Sigmoid colon (tissue), 7 donors: ENCODE measurements around the gene TMTC2. TPM values are rescaled to one million over a fixed set of nuclear protein-coding genes. Genes with fewer than 3 reads are reported as not detected.

Experiments used
- DNase-seq: peaks from one replicate; pipeline ENCODE4 v3.0.0-alpha.2; 2019
- H3K27ac ChIP-seq, 4 donors: fragments of 200-600 bp; sonication (generic); one replicate each; pipeline ENCODE4 v1.5.1; 2016 to 2019; ENCODE audit warnings: mild to moderate bottlenecking in 1 of 4
- H3K27me3 ChIP-seq, 3 donors: fragments of 200-600 bp; sonication (generic); one replicate each; pipeline ENCODE4 v1.5.1; 2019; ENCODE audit warnings: mild to moderate bottlenecking in 1 of 3
- H3K36me3 ChIP-seq, 4 donors: fragments of 200-600 bp; sonication (generic); one replicate each; pipeline ENCODE4 v1.5.1; 2016 to 2019
- H3K4me1 ChIP-seq, 4 donors: fragments of 200-600 bp; sonication (generic); one replicate each; pipeline ENCODE4 v1.5.1; 2017 to 2019
- H3K4me3 ChIP-seq, 4 donors: fragments of 200-600 bp; sonication (generic); one replicate each; pipeline ENCODE4 v1.5.1; 2017 to 2019; ENCODE audit warnings: mild to moderate bottlenecking in 2 of 4, moderate library complexity in 1 of 4
- H3K9me3 ChIP-seq, 4 donors: fragments of 200-600 bp in 3 of 4; sonication (generic) in 3 of 4; one replicate each; pipeline versions ENCODE4 v1.5.1 to v1.6.1; 2013 to 2019
- CTCF ChIP-seq, 4 experiments: fragments of 450-650 bp in 3 of 4; fragments of 200-600 bp in 1 of 4; IDR thresholded peaks; one replicate each; pipeline ENCODE4 v1.5.1; 2016 to 2019; ENCODE audit warnings: antibody characterized with exemption in 4 of 4, mild to moderate bottlenecking in 3 of 4, moderate library complexity in 2 of 4
- EP300 ChIP-seq, 4 donors: sonication (generic); formaldehyde crosslinking; IDR thresholded peaks; one replicate each; pipeline ENCODE4 v1.6.1; 2017; ENCODE audit warnings: antibody characterized with exemption in 4 of 4
- POLR2A ChIP-seq, 2 donors: fragments of 450-650 bp; IDR thresholded peaks; one replicate each; pipeline ENCODE4 v1.6.1; 2016; ENCODE audit warnings: antibody characterized with exemption in 2 of 2, mild to moderate bottlenecking in 2 of 2, moderate library complexity in 2 of 2
- POLR2AphosphoS5 ChIP-seq, 4 donors: sonication (generic); formaldehyde crosslinking; IDR thresholded peaks; one replicate each; pipeline ENCODE4 v1.6.1; 2017; ENCODE audit warnings: antibody characterized with exemption in 4 of 4
- WGBS, 2 donors: extraction: QIAGEN DNeasy Blood & Tissue Kit; methylation state at CpG; one replicate each; pipeline ENCODE4 v1.1.7; 2013; 5-methylcytosine and 5-hydroxymethylcytosine counted together
- intact Hi-C: fragments of 100-400 bp; cut with DNase I; formaldehyde crosslinking; loops from one replicate; pipeline ENCODE4 v1.15.1; 2023
- polyA plus RNA-seq, 3 donors: library from polyadenylated mRNA; stranded (reverse); fragments of 200-250 nt; gene quantifications; one replicate each; pipeline ENCODE4 v1.2.3, GENCODE V29; 2013
- total RNA-seq, 4 donors: library from RNA; depleted of rRNA; stranded (reverse); fragments of >200 nt; gene quantifications; one replicate each; pipeline ENCODE4 v1.1.0, GENCODE V29; 2016
- donor health status: healthy with polysubstance abuse.
- donor health status: Bipolar disorder and iron deficiency.
- donor health status: healthy.

The TMTC2 gene
- total and polyA plus RNA-seq, 7 donors: 1.2 to 74.4 (median 61.2) TPM

GRCh38 chr12:83046019-83046418 is 359.3 kb downstream of the TMTC2 start:
- 84 to 90% methylated on average over 5 of the region's 5 CpGs for WGBS, 2 donors
- H3K4me1 ChIP-seq: peaks cover 0 to 31% (median 22%) of the 10 kb centered on the region in 4 donors
- TF ChIP-seq EP300 (IDR thresholded peaks at IDR 0.05) (no peak), CTCF (IDR thresholded peaks at IDR 0.05) (no peak), POLR2A (IDR thresholded peaks at IDR 0.05) (no peak), POLR2AphosphoS5 (IDR thresholded peaks at IDR 0.05) (no peak)

DNA sequence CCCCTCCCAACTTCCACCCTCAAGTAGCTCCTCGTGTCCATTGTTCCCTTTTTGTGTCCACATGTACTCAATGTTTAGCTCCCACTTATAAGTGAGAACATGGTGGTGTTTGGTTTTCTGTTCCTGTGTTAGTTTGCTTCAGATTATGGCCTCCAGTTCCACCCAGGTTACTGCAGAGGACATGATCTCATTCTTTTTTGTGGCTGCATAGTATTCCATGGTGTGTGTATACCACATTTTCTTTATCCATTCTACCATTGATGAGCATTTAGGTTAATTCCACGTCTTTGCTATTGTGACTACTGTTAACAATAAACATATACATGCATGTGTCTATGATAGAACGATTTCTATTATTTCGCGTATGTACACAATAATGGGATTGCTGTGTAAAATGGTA is 362.6 kb downstream of the TMTC2 start:
- no peaks in the 10 kb centered on the region for H3K9me3 ChIP-seq
- no peaks in the 10 kb centered on the region for H3K27me3 ChIP-seq
- 91 to 94% methylated on average over 5 of the region's 5 CpGs for WGBS, 2 donors
- no peak overlapping the region for H3K27ac ChIP-seq
- intact Hi-C loops: loop anchor here (10.0 kb wide), 1 partner anchor 265 kb away; no protein-coding TSS in a partner anchor
- TF ChIP-seq EP300 (IDR thresholded peaks at IDR 0.05) (no peak), POLR2A (IDR thresholded peaks at IDR 0.05) (no peak), POLR2AphosphoS5 (IDR thresholded peaks at IDR 0.05) (no peak), CTCF (IDR thresholded peaks at IDR 0.05) (no peak)
- peaks cover 0 to 22% (median 0%) of the 10 kb centered on the region in 4 donors for H3K36me3 ChIP-seq
- no peak for DNase-seq
- peaks cover 0 to 11% (median 5%) of the 10 kb centered on the region in 4 donors for H3K4me1 ChIP-seq
- H3K4me3 ChIP-seq: no peak overlapping the region

More at GRCh38 chr12:83046019-83046418, 359.3 kb downstream of the TMTC2 start:
- DNase-seq: no peak
- H3K27me3 ChIP-seq: no peaks in the 10 kb centered on the region
- H3K9me3 ChIP-seq: no peaks in the 10 kb centered on the region
- intact Hi-C loops: loop anchor here (10.0 kb wide), 1 partner anchor 269 kb away; no protein-coding TSS in a partner anchor
- peaks cover 0 to 3% (median 0%) of the 10 kb centered on the region in 4 donors for H3K36me3 ChIP-seq
- H3K4me3 ChIP-seq: no peak overlapping the region
- H3K27ac ChIP-seq: no peak overlapping the region

GRCh38 chr12:83052890-83053541 is 366.3 kb downstream of the TMTC2 start:
- Histone ChIP-seq H3K36me3 (peaks cover 0 to 22% (median 0%) of the 10 kb centered on the region in 4 donors), H3K27ac (no peak overlapping the region), H3K9me3 (no peaks in the 10 kb centered on the region), H3K4me3 (no peak overlapping the region), H3K4me1 (no peaks in the 10 kb centered on the region), H3K27me3 (no peaks in the 10 kb centered on the region)
- intact Hi-C loops: no loop called here
- TF ChIP-seq EP300 (IDR thresholded peaks at IDR 0.05) (no peak), POLR2A (IDR thresholded peaks at IDR 0.05) (no peak), CTCF (IDR thresholded peaks at IDR 0.05) (no peak), POLR2AphosphoS5 (IDR thresholded peaks at IDR 0.05) (no peak)
- 86 to 92% methylated on average over 4 of the region's 4 CpGs for WGBS, 2 donors
- no peak for DNase-seq

DNA sequence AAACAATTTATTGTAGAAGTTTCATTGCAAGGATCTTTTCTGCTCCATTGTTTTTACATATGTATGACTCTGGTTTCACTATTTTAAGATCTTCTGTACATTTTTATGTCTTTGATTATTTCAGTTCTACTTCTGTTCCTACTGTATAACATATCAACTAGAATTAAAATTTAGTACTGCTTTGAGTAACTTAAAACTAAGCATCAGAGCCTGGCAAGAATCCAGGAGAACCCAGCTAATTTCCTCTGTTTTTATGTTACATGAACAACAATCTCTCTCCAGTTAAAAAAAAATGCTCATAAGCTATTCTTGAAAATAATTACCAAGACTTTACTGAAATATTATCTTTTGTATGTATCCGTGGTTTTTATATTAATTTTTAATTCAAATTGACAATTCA is 370.7 kb downstream of the TMTC2 start:
- Histone ChIP-seq H3K27me3 (no peaks in the 10 kb centered on the region), H3K36me3 (peaks cover 0 to 7% (median 0%) of the 10 kb centered on the region in 4 donors), H3K27ac (no peak overlapping the region), H3K4me3 (no peak overlapping the region), H3K4me1 (peaks cover 0 to 12% (median 1%) of the 10 kb centered on the region in 4 donors), H3K9me3 (no peaks in the 10 kb centered on the region)
- no peak for DNase-seq
- TF ChIP-seq POLR2A (IDR thresholded peaks at IDR 0.05) (no peak), CTCF (IDR thresholded peaks at IDR 0.05) (no peak), POLR2AphosphoS5 (IDR thresholded peaks at IDR 0.05) (no peak), EP300 (IDR thresholded peaks at IDR 0.05) (no peak)
- WGBS, 2 donors: 84 to 85% methylated on average over 1 of the region's 1 CpG
- intact Hi-C loops: no loop called here
